HCT116 (cell line): ENCODE results near the gene PHLPP2. TPM values are rescaled to one million over a fixed set of nuclear protein-coding genes. Genes with fewer than 3 reads are reported as not detected.

Experiments used
- ATAC-seq: fragments of 200-7000 bp; cut with Tn5 transposase; 2 replicates; pipeline ENCODE4 v1.9.1; 2020; ENCODE audit warnings: mild to moderate bottlenecking, moderate library complexity
- BruUV-seq: library from RNA; stranded (reverse); fragments of 400-500 nt; replicated peaks from 2 replicates; lab custom pipeline; 2021; lab: Mats Ljungman, UMichigan
- CTCF ChIA-PET: fragments of 300-600 bp; sonication (Branson Sonifier 250); formaldehyde crosslinking; loops from one replicate; lab custom pipeline; 2021; ENCODE audit warnings: antibody characterized with exemption; lab: Charles Lee
- POLR2A ChIA-PET: fragments of 300-600, 350-600 bp; sonication (Branson Sonifier 250); formaldehyde crosslinking; loops from one replicate; lab custom pipeline; 2021; ENCODE audit warnings: antibody characterized with exemption; lab: Charles Lee
- RAD21 ChIA-PET, 2 experiments: fragments of 300-600 bp; sonication (Branson Sonifier 250); formaldehyde crosslinking; loops; one replicate each; lab custom pipeline; 2023; ENCODE audit warnings: low total read pairs in 2 of 2; ENCODE audit not compliant: uncharacterized antibody in 2 of 2, unreplicated experiment in 2 of 2, low non-redundant PET in 1 of 2; lab: Charles Lee
- DNase-seq: peaks from one replicate; pipeline ENCODE4 v3.0.0-alpha.2; 2010; ENCODE audit warnings: low read depth, low spot score
- H2AFZ ChIP-seq: fragments of 200-600 bp; shearing (Covaris generic), sonication (generic); 2 replicates; pipeline ENCODE4 v1.6.1; 2017; ENCODE audit warnings: low read depth, mixed run types, mixed read lengths, antibody characterized with exemption, low read length; ENCODE audit not compliant: poor library complexity, severe bottlenecking
- H3K27ac ChIP-seq: 2 replicates; pipeline ENCODE4 v1.5.1; 2012; ENCODE audit warnings: low read depth, low read length
- H3K27me3 ChIP-seq: fragments of 200-600 bp; sonication (generic); 2 replicates; pipeline ENCODE4 v1.6.1; 2016; ENCODE audit warnings: mixed run types, low read length, mixed read lengths; ENCODE audit not compliant: insufficient read depth
- H3K36me3 ChIP-seq, 2 experiments: fragments of 200-500 bp in 1 of 2; fragments of 200-600 bp in 1 of 2; sonication (Bioruptor generic) in 1 of 2; sonication (generic) in 1 of 2; 2 replicates each; pipeline versions ENCODE4 v1.5.1 to v1.6.1; 2014 to 2016; ENCODE audit warnings: low read length in 2 of 2, inconsistent platforms in 1 of 2, mixed read lengths in 1 of 2, mixed run types in 1 of 2; ENCODE audit not compliant: insufficient read depth in 2 of 2, control insufficient read depth in 1 of 2
- H3K4me1 ChIP-seq, 2 experiments: fragments of 200-600 bp in 1 of 2; sonication (generic) in 1 of 2; 2 replicates each; pipeline versions ENCODE4 v1.5.1 to v1.6.1; 2012 to 2017; ENCODE audit warnings: low read length in 2 of 2, inconsistent platforms in 1 of 2, mild to moderate bottlenecking in 1 of 2, mixed read lengths in 1 of 2, mixed run types in 1 of 2, moderate library complexity in 1 of 2; ENCODE audit not compliant: insufficient read depth in 2 of 2, control insufficient read depth in 1 of 2
- H3K4me2 ChIP-seq: fragments of 200-600 bp; sonication (generic); 2 replicates; pipeline ENCODE4 v1.6.1; 2017; ENCODE audit warnings: mixed run types, low read length, mixed read lengths
- H3K4me3 ChIP-seq, 2 experiments: fragments of 200-600 bp in 1 of 2; sonication (generic) in 1 of 2; replicated peaks in 1 of 2; 2 replicates each; pipeline ENCODE4 v1.5.1; 2011 to 2016; ENCODE audit warnings: low read length in 2 of 2, control low read depth in 1 of 2, low read depth in 1 of 2, mild to moderate bottlenecking in 1 of 2, mixed read lengths in 1 of 2, mixed run types in 1 of 2
- H3K79me2 ChIP-seq: fragments of 200-600 bp; sonication (generic); 2 replicates; pipeline ENCODE4 v1.6.1; 2017; ENCODE audit warnings: mild to moderate bottlenecking, mixed run types, low read length, moderate library complexity, mixed read lengths; ENCODE audit not compliant: insufficient read depth
- H3K9ac ChIP-seq: fragments of 200-600 bp; sonication (generic); 2 replicates; pipeline ENCODE4 v1.6.1; 2016; ENCODE audit warnings: low read length, mixed read lengths
- H3K9me2 ChIP-seq: fragments of 200-600 bp; sonication (generic), shearing (Covaris generic); 2 replicates; pipeline ENCODE4 v1.6.1; 2017; ENCODE audit warnings: mixed run types, mild to moderate bottlenecking, moderate library complexity; ENCODE audit not compliant: insufficient read depth
- H3K9me3 ChIP-seq, 2 experiments: fragments of 200-500 bp in 1 of 2; fragments of 200-600 bp in 1 of 2; sonication (Bioruptor generic) in 1 of 2; sonication (generic) in 1 of 2; 2 replicates each; pipeline ENCODE4 v1.6.1; 2014 to 2017; ENCODE audit warnings: low read length in 2 of 2, mixed read lengths in 2 of 2, inconsistent platforms in 1 of 2, low read depth in 1 of 2, mild to moderate bottlenecking in 1 of 2, mixed run types in 1 of 2, moderate library complexity in 1 of 2; ENCODE audit not compliant: control insufficient read depth in 1 of 2, insufficient read depth in 1 of 2
- H4K20me1 ChIP-seq: fragments of 200-600 bp; sonication (generic), shearing (Covaris generic); 2 replicates; pipeline ENCODE4 v1.6.1; 2017; ENCODE audit warnings: mixed run types, mild to moderate bottlenecking, moderate library complexity; ENCODE audit not compliant: insufficient read depth
- CEBPB ChIP-seq: IDR thresholded peaks from 2 replicates; pipeline ENCODE4 v1.6.1; 2012; ENCODE audit warnings: low read depth
- ELF1 ChIP-seq: IDR thresholded peaks from 2 replicates; pipeline ENCODE4 v1.6.1; 2012; ENCODE audit warnings: low read depth, borderline replicate concordance
- EZH2 ChIP-seq: fragments of 200-600 bp; sonication (generic); IDR thresholded peaks from 2 replicates; pipeline ENCODE4 v1.6.1; 2017; ENCODE audit warnings: antibody characterized with exemption, mixed run types
- FOSL1 ChIP-seq: IDR thresholded peaks from 2 replicates; pipeline ENCODE4 v1.6.1; 2012; ENCODE audit warnings: low read depth
- JUND ChIP-seq: IDR thresholded peaks from 2 replicates; pipeline ENCODE4 v1.6.1; 2012
- RAD21 ChIP-seq: IDR thresholded peaks from 2 replicates; pipeline ENCODE4 v1.6.1; 2012; ENCODE audit warnings: low read depth, mild to moderate bottlenecking
- YY1 ChIP-seq: IDR thresholded peaks from 2 replicates; pipeline ENCODE4 v1.6.1; 2011; ENCODE audit warnings: low read length, low read depth, moderate library complexity, mild to moderate bottlenecking; ENCODE audit not compliant: insufficient replicate concordance; ENCODE audit errors: extremely low read depth
- ZFX ChIP-seq: fragments of 450-650 bp; IDR thresholded peaks from 2 replicates; pipeline ENCODE4 v1.6.1; 2017
- intact Hi-C: fragments of 100-400 bp; cut with micrococcal nuclease; formaldehyde crosslinking; loops from 2 replicates; pipeline ENCODE4 v1.10.0; 2022
- total RNA-seq: library from RNA; stranded (reverse); gene quantifications from one replicate; pipeline ENCODE4 v1.2.1, GENCODE V29; 2021; ENCODE audit not compliant: unreplicated experiment
- TF ChIP-seq, protein P1 (sequence below): IDR thresholded peaks from 2 replicates; pipeline ENCODE4 v1.6.1; 2012
- TF ChIP-seq, protein P2 (sequence below), 3 experiments: fragments of 200-600 bp in 1 of 3; sonication (generic) in 1 of 3; IDR thresholded peaks in 2 of 3; conservative IDR thresholded peaks in 1 of 3; 2 replicates each; pipeline ENCODE4 v1.5.1; 2012 to 2017; ENCODE audit warnings: low read depth in 2 of 3, low read length in 2 of 3, antibody characterized with exemption in 1 of 3, borderline replicate concordance in 1 of 3, control low read depth in 1 of 3, mild to moderate bottlenecking in 1 of 3, mixed read lengths in 1 of 3, mixed run types in 1 of 3, moderate library complexity in 1 of 3; ENCODE audit not compliant: insufficient read depth in 1 of 3
- TF ChIP-seq, protein P3 (sequence below): IDR thresholded peaks from 2 replicates; pipeline ENCODE4 v1.6.1; 2011; ENCODE audit warnings: mild to moderate bottlenecking, low read length, moderate library complexity; ENCODE audit not compliant: insufficient replicate concordance; ENCODE audit errors: extremely low read depth

PHLPP2 gene
- total RNA-seq, 1 experiment from 2014 or later = 9.0 TPM

DNA sequence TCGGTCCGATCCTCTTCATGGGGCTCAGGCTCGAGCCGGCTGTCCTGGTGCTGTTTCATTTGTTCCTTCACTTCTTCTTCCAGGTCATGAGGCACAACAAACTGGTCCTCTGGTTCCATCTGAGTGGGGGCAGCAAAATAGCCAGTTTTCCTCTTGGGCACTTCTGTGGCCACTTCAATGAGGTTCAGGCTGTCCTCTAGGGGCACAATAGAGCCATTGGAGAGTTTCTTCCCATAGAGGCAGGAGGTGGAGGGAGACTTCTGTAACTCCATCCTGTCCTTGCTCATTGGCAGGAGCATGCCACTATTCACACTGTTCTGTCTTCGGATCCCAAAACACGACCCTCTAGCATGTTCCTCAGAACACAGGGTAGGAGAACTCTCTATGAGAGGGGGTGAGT lies 75.6 kb downstream of the PHLPP2 start:
- DNase-seq (no peak), ATAC-seq (peak; percentile 83)
- no peaks in the 10 kb centered on the region for H3K9me3 ChIP-seq
- no peaks in the 10 kb centered on the region for H4K20me1 ChIP-seq
- no TSS peak for BruUV-seq
- H3K27me3 ChIP-seq = no peaks in the 10 kb centered on the region
- H3K27ac ChIP-seq = no peak overlapping the region
- no peak overlapping the region for H3K4me3 ChIP-seq
- ChIA-PET CTCF (no interaction called here), RAD21 (no interaction called here), POLR2A (no interaction called here)
- no peaks in the 10 kb centered on the region for H3K79me2 ChIP-seq
- intact Hi-C loops = no loop called here
- no peak overlapping the region for H2AFZ ChIP-seq
- no peaks in the 10 kb centered on the region for H3K9me2 ChIP-seq
- H3K9ac ChIP-seq = no peak overlapping the region
- peaks cover 0 to 2% of the 10 kb centered on the region in 2 experiments; a peak in 1 of 4 replicates for H3K36me3 ChIP-seq
- no peak overlapping the region for H3K4me2 ChIP-seq
- TF ChIP-seq, protein P1, sequence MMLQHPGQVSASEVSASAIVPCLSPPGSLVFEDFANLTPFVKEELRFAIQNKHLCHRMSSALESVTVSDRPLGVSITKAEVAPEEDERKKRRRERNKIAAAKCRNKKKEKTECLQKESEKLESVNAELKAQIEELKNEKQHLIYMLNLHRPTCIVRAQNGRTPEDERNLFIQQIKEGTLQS = no peak
- TF ChIP-seq EZH2 = no peak
- TF ChIP-seq RAD21 = peak; percentile 50
- TF ChIP-seq, protein P2, sequence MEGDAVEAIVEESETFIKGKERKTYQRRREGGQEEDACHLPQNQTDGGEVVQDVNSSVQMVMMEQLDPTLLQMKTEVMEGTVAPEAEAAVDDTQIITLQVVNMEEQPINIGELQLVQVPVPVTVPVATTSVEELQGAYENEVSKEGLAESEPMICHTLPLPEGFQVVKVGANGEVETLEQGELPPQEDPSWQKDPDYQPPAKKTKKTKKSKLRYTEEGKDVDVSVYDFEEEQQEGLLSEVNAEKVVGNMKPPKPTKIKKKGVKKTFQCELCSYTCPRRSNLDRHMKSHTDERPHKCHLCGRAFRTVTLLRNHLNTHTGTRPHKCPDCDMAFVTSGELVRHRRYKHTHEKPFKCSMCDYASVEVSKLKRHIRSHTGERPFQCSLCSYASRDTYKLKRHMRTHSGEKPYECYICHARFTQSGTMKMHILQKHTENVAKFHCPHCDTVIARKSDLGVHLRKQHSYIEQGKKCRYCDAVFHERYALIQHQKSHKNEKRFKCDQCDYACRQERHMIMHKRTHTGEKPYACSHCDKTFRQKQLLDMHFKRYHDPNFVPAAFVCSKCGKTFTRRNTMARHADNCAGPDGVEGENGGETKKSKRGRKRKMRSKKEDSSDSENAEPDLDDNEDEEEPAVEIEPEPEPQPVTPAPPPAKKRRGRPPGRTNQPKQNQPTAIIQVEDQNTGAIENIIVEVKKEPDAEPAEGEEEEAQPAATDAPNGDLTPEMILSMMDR (IDR thresholded peaks at IDR 0.05 in 2 of 3, conservative IDR thresholded peaks at IDR 0.05 in 1 of 3; ENCODE audit: borderline replicate concordance in 1 of 3, insufficient read depth in 1 of 3, low read depth in 2 of 3, low read length in 2 of 3) = peak; percentile 6 to 74 (median 69); a peak in 5 of 6 replicates
- TF ChIP-seq FOSL1 = no peak
- no peak for TF ChIP-seq ZFX
- H3K4me1 ChIP-seq = no peaks in the 10 kb centered on the region

DNA sequence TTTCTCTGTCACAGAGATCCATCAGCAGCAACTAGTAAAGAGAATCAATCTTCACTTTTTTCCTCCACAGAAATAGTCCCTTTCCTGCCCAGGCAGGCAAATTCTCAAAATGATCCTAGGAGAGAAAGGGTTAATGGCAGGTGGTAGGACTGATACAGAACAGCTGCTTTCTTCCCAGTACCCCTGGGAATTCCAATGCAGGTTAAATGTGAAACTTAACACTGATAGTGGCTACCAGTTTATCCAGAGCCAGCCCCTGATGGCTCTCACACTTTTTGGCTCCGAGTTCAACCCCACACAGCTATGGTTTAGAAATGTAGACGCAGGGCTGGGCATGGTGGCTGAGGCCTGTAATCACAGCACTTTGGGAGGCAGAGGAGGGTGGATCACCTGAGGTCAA lies 76.3 kb downstream of the PHLPP2 start:
- no peak for TF ChIP-seq FOSL1
- no peak for TF ChIP-seq ELF1
- no peak for TF ChIP-seq YY1
- TF ChIP-seq, protein P3, sequence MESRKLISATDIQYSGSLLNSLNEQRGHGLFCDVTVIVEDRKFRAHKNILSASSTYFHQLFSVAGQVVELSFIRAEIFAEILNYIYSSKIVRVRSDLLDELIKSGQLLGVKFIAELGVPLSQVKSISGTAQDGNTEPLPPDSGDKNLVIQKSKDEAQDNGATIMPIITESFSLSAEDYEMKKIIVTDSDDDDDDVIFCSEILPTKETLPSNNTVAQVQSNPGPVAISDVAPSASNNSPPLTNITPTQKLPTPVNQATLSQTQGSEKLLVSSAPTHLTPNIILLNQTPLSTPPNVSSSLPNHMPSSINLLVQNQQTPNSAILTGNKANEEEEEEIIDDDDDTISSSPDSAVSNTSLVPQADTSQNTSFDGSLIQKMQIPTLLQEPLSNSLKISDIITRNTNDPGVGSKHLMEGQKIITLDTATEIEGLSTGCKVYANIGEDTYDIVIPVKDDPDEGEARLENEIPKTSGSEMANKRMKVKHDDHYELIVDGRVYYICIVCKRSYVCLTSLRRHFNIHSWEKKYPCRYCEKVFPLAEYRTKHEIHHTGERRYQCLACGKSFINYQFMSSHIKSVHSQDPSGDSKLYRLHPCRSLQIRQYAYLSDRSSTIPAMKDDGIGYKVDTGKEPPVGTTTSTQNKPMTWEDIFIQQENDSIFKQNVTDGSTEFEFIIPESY = no peak
- no peak for TF ChIP-seq JUND
- no peak for TF ChIP-seq CEBPB
- CTCF ChIA-PET = no interaction called here

More for the DNA sequence above, 76.3 kb downstream of the PHLPP2 start:
- Histone ChIP-seq H3K27me3 (no peaks in the 10 kb centered on the region), H3K9me3 (no peaks in the 10 kb centered on the region), H3K4me1 (no peaks in the 10 kb centered on the region), H3K4me3 (no peak overlapping the region), H3K79me2 (no peaks in the 10 kb centered on the region), H3K36me3 (peaks cover 0 to 2% of the 10 kb centered on the region in 2 experiments; a peak in 1 of 4 replicates), H3K9me2 (no peaks in the 10 kb centered on the region), H3K9ac (no peak overlapping the region), H4K20me1 (no peaks in the 10 kb centered on the region), H2AFZ (no peak overlapping the region), H3K4me2 (no peak overlapping the region), H3K27ac (no peak overlapping the region)
- ChIA-PET POLR2A (no interaction called here), RAD21 (no interaction called here)
- ATAC-seq (no peak), DNase-seq (no peak)
- BruUV-seq = no TSS peak
- intact Hi-C loops = no loop called here
